CD8-positive, alpha-beta memory T cell (primary cell): ENCODE data around the gene SPATA3. TPM values are rescaled to one million over a fixed set of nuclear protein-coding genes. Genes with fewer than 3 reads are reported as not detected.

Experiments used
- CTCF ChIA-PET: fragments of 350-600 bp; sonication (Branson Sonifier 250); formaldehyde crosslinking; loops from one replicate; lab custom pipeline; 2021; ENCODE audit warnings: antibody characterized with exemption; lab: Charles Lee
- POLR2A ChIA-PET: fragments of 350-600 bp; sonication (Branson Sonifier 250); formaldehyde crosslinking; loops from one replicate; lab custom pipeline; 2021; ENCODE audit warnings: antibody characterized with exemption; lab: Charles Lee
- DNase-seq, 5 donors: peaks; one replicate each; pipeline versions ENCODE4 v3.0.0 to v3.0.0-alpha.2; 2020 to 2022; ENCODE audit warnings: mixed read lengths in 1 of 5
- H3K27ac ChIP-seq: one replicate; pipeline ENCODE4 v1.7.0; 2013; ENCODE audit warnings: low read depth, mild to moderate bottlenecking, low read length, moderate library complexity
- H3K27me3 ChIP-seq: 2 replicates; pipeline ENCODE4 v1.7.0; 2013; ENCODE audit warnings: low read length, mild to moderate bottlenecking; ENCODE audit not compliant: insufficient read depth, poor library complexity, severe bottlenecking
- H3K36me3 ChIP-seq: 2 replicates; pipeline ENCODE4 v1.7.0; 2013; ENCODE audit warnings: mild to moderate bottlenecking, low read length, moderate library complexity; ENCODE audit not compliant: insufficient read depth
- H3K4me1 ChIP-seq: 2 replicates; pipeline ENCODE4 v1.7.0; 2013; ENCODE audit warnings: mild to moderate bottlenecking, low read length, moderate library complexity; ENCODE audit not compliant: insufficient read depth
- H3K4me3 ChIP-seq: 2 replicates; pipeline ENCODE4 v1.7.0; 2013; ENCODE audit warnings: mild to moderate bottlenecking, low read length
- H3K9me3 ChIP-seq: 2 replicates; pipeline ENCODE4 v1.7.0; 2013; ENCODE audit warnings: mild to moderate bottlenecking, low read length
- H3K27ac Mint-ChIP-seq, 8 donors: one replicate each; pipeline ENCODE4 v1.8.0; 2020 to 2021; ENCODE audit warnings: mixed read lengths in 8 of 8, mild to moderate bottlenecking in 6 of 8, inconsistent platforms in 3 of 8, moderate library complexity in 3 of 8
- H3K27me3 Mint-ChIP-seq, 2 donors: one replicate each; pipeline ENCODE4 v1.8.0; 2020 to 2021; ENCODE audit warnings: mixed read lengths in 2 of 2, mild to moderate bottlenecking in 1 of 2, moderate library complexity in 1 of 2
- H3K36me3 Mint-ChIP-seq, 3 donors: one replicate each; pipeline ENCODE4 v1.8.0; 2020 to 2021; ENCODE audit warnings: mixed read lengths in 3 of 3, inconsistent platforms in 1 of 3, mild to moderate bottlenecking in 1 of 3
- H3K4me1 Mint-ChIP-seq, 3 donors: one replicate each; pipeline ENCODE4 v1.8.0; 2020 to 2021; ENCODE audit warnings: mixed read lengths in 3 of 3, inconsistent platforms in 1 of 3, mild to moderate bottlenecking in 1 of 3
- H3K4me3 Mint-ChIP-seq, 7 donors: one replicate each; pipeline ENCODE4 v1.8.0; 2020 to 2021; ENCODE audit warnings: mixed read lengths in 7 of 7, mild to moderate bottlenecking in 6 of 7, moderate library complexity in 4 of 7, inconsistent platforms in 2 of 7
- H3K9me3 Mint-ChIP-seq, 5 donors: one replicate each; pipeline ENCODE4 v1.8.0; 2020 to 2022; ENCODE audit warnings: mixed read lengths in 5 of 5, mild to moderate bottlenecking in 3 of 5, moderate library complexity in 2 of 5, inconsistent platforms in 1 of 5
- polyA plus RNA-seq: library from polyadenylated mRNA; unstranded; fragments of 300-500 nt; fragmentation: Illumina TruSeq; gene quantifications from one replicate; pipeline ENCODE4 v1.2.3, GENCODE V29; 2021
- total RNA-seq, 2 experiments: library from RNA; stranded (reverse); gene quantifications; one replicate each; pipeline ENCODE4 v1.2.3, GENCODE V29; 2021

Gene SPATA3
- total and polyA plus RNA-seq, 3 experiments from 2014 or later, result 0.24 TPM; not detected in 2

DNA sequence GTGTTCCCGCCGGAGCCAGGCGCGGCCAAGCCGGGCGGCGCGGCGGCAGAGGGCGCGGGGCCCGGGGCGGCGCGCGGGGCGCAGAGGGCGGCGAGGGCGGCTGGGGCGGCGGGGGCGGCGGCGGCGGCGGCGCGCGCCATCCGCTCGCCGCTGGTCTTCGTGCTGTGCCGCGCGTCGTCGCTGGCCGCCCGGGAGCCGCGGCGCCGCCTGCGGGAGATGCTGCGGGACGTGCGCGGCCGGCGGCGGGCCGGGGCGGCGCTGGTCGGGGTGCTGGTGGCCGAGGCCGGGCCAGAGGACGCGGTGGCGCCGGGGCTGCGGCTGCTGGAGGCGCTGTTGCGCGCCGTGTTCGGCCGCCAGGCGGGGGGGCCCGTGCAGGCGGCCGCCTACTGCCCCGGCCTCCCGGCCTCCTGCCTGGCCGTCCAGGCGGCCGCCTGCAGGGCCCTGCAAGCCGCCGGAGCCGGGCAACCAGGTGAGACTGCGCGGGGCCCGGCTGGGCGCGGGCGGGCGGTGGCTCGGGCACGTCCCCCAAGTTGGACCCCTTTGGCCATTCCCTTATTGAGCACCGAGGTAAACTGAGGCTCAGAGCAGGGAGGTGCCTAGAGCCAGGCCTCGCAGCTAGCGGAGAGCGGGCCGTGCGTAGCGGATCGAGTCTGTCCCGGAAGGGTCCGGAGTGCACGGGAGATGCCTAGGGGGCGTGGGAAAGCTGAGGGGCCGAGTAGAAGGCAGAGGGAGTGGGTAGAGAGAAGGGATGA lies 42.0 kb downstream of the SPATA3 start:
- ChIA-PET CTCF (no interaction called here), POLR2A (no interaction called here)
- no peak for DNase-seq
- Mint-ChIP-seq H3K27ac (no peak overlapping the region), H3K27me3 (peaks cover 54 to 84% of the 10 kb centered on the region in 2 donors), H3K4me3 (peak overlapping the region in 6 of 7 donors; percentile 43 to 67 (median 64)), H3K4me1 (peaks cover 0 to 3% (median 0%) of the 10 kb centered on the region in 3 donors), H3K36me3 (no peaks in the 10 kb centered on the region), H3K9me3 (no peaks in the 10 kb centered on the region)
- H3K4me3 ChIP-seq, result no peak overlapping the region
- H3K9me3 ChIP-seq, result no peaks in the 10 kb centered on the region
- H3K36me3 ChIP-seq, result no peaks in the 10 kb centered on the region
- no peaks in the 10 kb centered on the region for H3K4me1 ChIP-seq
- no peak overlapping the region for H3K27ac ChIP-seq
- peaks cover 16% of the 10 kb centered on the region for H3K27me3 ChIP-seq

DNA sequence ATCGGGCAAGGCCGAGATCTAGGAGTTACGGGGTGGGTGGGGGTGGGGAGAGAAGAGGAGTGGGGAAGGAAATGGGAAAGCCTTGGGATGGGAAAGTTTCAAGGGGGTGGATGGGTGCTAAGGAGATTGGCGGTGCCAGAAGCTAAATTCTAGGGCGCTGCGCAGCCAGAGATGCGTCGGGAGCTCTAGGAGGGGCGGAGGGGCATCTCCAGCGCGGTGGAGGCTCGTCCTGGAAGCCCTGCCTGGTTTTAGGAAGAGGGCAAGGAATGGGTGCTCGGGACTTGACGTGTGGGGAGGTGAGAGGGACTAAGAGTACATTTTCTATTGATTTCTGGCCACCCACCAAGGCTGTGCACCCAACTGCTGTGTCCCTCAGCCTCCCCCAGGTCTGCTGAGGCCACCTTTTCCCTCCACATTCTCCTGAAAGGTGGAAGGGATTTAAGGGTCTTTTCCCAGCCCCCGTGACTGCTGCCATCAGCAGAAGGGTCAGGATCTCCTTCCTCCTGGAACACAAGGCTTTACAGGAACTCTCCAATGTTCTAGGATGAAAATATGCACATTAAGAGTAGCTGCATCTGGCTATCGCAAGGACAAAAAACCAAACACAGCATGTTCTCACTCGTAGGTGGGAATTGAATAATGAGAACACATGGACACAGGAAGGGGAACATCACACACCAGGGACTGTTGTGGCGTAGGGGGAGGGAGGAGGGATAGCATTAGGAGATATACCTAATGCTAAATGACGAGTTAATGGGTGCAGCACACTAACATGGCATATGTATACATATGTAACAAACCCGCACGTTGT lies 42.8 kb downstream of the SPATA3 start:
- Histone ChIP-seq H3K4me3 (no peak overlapping the region), H3K27me3 (peaks cover 16% of the 10 kb centered on the region), H3K4me1 (no peaks in the 10 kb centered on the region), H3K36me3 (no peaks in the 10 kb centered on the region), H3K27ac (no peak overlapping the region), H3K9me3 (no peaks in the 10 kb centered on the region)
- no peaks in the 10 kb centered on the region for H3K36me3 Mint-ChIP-seq
- ChIA-PET CTCF (interaction anchor here (0.9 kb wide), 1 partner anchor 11 kb away, joined by 3 read pairs; no protein-coding TSS in a partner anchor), POLR2A (no interaction called here)
- H3K4me1 Mint-ChIP-seq, result peaks cover 0 to 3% (median 0%) of the 10 kb centered on the region in 3 donors
- H3K4me3 Mint-ChIP-seq, result peak overlapping the region in 6 of 7 donors; percentile 43 to 67 (median 64)
- no peak overlapping the region for H3K27ac Mint-ChIP-seq
- DNase-seq, result no peak
- H3K27me3 Mint-ChIP-seq, result peaks cover 51 to 77% of the 10 kb centered on the region in 2 donors
- no peaks in the 10 kb centered on the region for H3K9me3 Mint-ChIP-seq

DNA sequence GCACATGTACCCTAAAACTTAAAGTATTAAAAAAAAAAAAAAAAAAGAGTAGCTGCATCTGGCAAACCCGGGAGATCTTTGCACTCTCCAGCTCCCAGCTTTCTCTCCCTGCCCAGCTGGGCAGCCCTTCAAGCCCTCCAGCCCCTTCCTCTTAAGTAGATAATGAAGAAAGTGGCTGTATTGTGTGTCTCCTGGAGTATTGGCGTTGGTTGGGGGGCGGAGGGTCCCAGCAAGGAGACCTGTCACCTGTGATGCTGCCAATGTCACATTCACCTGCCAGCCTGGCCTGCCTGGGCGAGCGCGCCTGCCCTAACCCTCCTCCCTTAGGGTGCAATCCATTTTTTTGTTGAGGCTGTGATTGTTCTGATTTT lies 43.4 kb downstream of the SPATA3 start:
- peaks cover 50 to 71% of the 10 kb centered on the region in 2 donors for H3K27me3 Mint-ChIP-seq
- peak overlapping the region in 2 of 7 donors; percentile 19 to 31 for H3K4me3 Mint-ChIP-seq
- Histone ChIP-seq H3K27ac (no peak overlapping the region), H3K9me3 (no peaks in the 10 kb centered on the region), H3K27me3 (peaks cover 16% of the 10 kb centered on the region), H3K4me3 (no peak overlapping the region), H3K4me1 (no peaks in the 10 kb centered on the region), H3K36me3 (no peaks in the 10 kb centered on the region)
- no peak overlapping the region for H3K27ac Mint-ChIP-seq
- POLR2A ChIA-PET, result no interaction called here
- CTCF ChIA-PET, result interaction anchor here (0.9 kb wide), 1 partner anchor 12 kb away, joined by 3 read pairs; no protein-coding TSS in a partner anchor
- no peaks in the 10 kb centered on the region for H3K36me3 Mint-ChIP-seq
- peaks cover 0 to 3% (median 0%) of the 10 kb centered on the region in 3 donors for H3K4me1 Mint-ChIP-seq
- DNase-seq, result no peak
- H3K9me3 Mint-ChIP-seq, result no peaks in the 10 kb centered on the region

DNA sequence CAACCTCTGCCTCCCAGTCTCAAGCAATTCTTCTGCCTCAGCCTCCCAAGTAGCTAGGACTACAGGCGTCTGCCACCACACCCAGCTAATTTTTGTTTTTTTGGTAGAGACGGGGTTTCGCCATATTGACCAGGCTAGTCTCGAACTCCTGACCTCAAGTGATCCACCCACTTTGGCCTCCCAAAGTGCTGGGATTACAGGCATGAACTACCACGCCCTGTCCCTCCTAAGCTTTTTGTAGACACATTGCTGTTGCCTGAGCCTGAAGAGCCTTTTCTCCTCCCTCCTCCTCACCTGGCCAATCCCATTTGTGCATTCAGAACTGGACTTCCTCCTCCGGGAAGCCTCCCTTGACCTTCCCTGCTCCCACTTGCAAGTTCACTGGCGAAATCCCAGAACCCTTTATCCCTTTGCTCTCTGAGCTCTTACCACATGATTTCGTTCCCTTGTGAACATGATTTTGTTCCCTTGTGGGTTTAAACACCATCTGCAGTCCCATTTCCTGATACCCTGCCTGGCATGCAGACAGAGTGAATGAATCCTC lies 44.0 kb downstream of the SPATA3 start:
- peaks cover 16% of the 10 kb centered on the region for H3K27me3 ChIP-seq
- H3K27me3 Mint-ChIP-seq, result peaks cover 47 to 68% of the 10 kb centered on the region in 2 donors

DNA sequence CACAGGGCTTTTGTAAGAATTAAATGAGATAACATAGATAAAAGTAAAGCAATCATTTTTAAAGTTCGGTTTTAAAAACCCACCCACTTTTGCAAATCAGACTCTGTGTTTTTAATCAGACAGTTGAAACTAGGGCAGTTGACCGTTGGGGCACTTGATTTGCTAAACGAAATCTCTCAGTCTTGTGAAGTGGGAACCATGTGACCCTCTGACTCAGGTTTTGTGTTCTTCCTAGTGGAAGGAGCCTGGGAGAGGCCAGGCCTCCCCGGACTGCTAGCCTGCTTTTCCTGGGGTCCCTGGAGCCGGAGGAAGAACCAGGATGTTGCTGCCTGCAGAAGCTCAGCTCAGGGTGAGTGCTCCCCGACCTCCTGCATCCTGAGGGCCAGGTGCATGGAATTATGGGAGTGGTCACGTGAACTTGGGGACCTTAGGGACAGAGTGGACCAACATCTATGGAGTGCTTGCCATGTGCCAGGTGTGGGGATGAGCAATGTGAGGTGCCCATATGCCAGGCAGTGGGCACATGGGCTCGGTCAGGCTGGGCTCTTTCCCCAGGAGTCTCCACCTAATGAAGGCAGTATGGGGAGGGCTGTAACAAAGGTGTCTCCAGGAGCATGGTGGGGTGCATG lies 45.3 kb downstream of the SPATA3 start:
- Histone ChIP-seq H3K4me3 (no peak overlapping the region), H3K27ac (no peak overlapping the region), H3K9me3 (no peaks in the 10 kb centered on the region), H3K4me1 (no peaks in the 10 kb centered on the region), H3K27me3 (peaks cover 15% of the 10 kb centered on the region), H3K36me3 (no peaks in the 10 kb centered on the region)
- H3K9me3 Mint-ChIP-seq, result no peaks in the 10 kb centered on the region
- H3K27ac Mint-ChIP-seq, result no peak overlapping the region
- no peak overlapping the region for H3K4me3 Mint-ChIP-seq
- DNase-seq, result no peak
- POLR2A ChIA-PET, result no interaction called here
- no peaks in the 10 kb centered on the region for H3K36me3 Mint-ChIP-seq
- peaks cover 40 to 61% of the 10 kb centered on the region in 2 donors for H3K27me3 Mint-ChIP-seq
- CTCF ChIA-PET, result interaction anchor here (1.8 kb wide), 1 partner anchor 12 kb away, joined by 4 read pairs; no protein-coding TSS in a partner anchor
- peaks cover 0 to 3% (median 0%) of the 10 kb centered on the region in 3 donors for H3K4me1 Mint-ChIP-seq

More for the DNA sequence above, 44.0 kb downstream of the SPATA3 start:
- H3K36me3 Mint-ChIP-seq, result no peaks in the 10 kb centered on the region
- H3K36me3 ChIP-seq, result no peaks in the 10 kb centered on the region
- peaks cover 0 to 3% (median 0%) of the 10 kb centered on the region in 3 donors for H3K4me1 Mint-ChIP-seq
- POLR2A ChIA-PET, result no interaction called here
- H3K27ac Mint-ChIP-seq, result no peak overlapping the region
- H3K4me1 ChIP-seq, result no peaks in the 10 kb centered on the region
- peak overlapping the region in 2 of 7 donors; percentile 31 to 36 for H3K4me3 Mint-ChIP-seq
- H3K4me3 ChIP-seq, result no peak overlapping the region
- CTCF ChIA-PET, result interaction anchor here (1.1 kb wide), 1 partner anchor 23 kb away, joined by 3 read pairs; no protein-coding TSS in a partner anchor
- H3K9me3 Mint-ChIP-seq, result no peaks in the 10 kb centered on the region
- no peak overlapping the region for H3K27ac ChIP-seq
- no peak for DNase-seq
- H3K9me3 ChIP-seq, result no peaks in the 10 kb centered on the region

DNA sequence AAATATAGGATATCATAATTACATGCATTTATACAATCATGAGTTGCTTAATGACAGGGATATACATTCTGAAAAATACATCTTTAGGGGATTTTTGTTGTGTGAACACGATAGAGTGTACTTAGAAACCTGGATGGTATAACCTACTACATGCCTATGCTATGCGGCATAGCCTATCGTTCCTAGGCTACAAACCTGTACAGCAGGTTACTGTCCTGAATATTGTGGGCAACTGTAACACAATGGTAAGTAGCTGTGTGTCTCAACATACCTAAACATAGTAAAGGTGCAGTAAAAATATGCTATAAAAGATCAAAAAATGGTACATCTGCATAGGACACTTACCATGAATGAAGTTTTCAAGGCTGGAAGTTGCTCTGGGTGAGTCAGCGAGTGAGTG lies 47.9 kb downstream of the SPATA3 start:
- Mint-ChIP-seq H3K27me3 (peaks cover 28 to 55% of the 10 kb centered on the region in 2 donors), H3K4me1 (no peaks in the 10 kb centered on the region), H3K27ac (no peak overlapping the region), H3K4me3 (no peak overlapping the region), H3K9me3 (no peaks in the 10 kb centered on the region), H3K36me3 (no peaks in the 10 kb centered on the region)
- Histone ChIP-seq H3K27ac (no peak overlapping the region), H3K36me3 (no peaks in the 10 kb centered on the region), H3K4me1 (no peaks in the 10 kb centered on the region), H3K9me3 (no peaks in the 10 kb centered on the region), H3K27me3 (peaks cover under 1% of the 10 kb centered on the region), H3K4me3 (no peak overlapping the region)
- POLR2A ChIA-PET, result no interaction called here
- CTCF ChIA-PET, result interaction anchor here (1.4 to 2.1 kb wide), 2 partner anchors 9 to 219 kb away, joined by 4 to 10 read pairs; no protein-coding TSS in a partner anchor
- DNase-seq, result no peak

DNA sequence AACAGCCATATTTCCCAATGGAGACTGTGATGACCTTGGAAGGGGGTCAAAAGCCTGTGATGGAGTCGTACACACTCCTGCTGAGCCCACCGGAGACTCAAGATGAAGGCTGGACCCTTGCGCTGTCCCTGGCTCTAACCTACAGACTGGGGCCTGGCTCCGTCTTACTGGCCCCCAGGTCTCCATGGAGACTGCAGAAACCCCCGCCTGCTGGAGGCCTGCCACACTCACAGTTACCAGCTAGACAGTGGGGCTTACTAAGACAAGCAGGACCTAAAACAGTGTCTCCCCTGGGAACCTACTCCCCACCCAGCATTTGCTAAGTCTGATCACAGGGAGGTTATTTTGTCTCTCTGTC lies 51.0 kb downstream of the SPATA3 start:
- Histone ChIP-seq H3K27ac (no peak overlapping the region), H3K4me3 (no peak overlapping the region), H3K4me1 (no peaks in the 10 kb centered on the region), H3K9me3 (no peaks in the 10 kb centered on the region), H3K36me3 (no peaks in the 10 kb centered on the region), H3K27me3 (no peaks in the 10 kb centered on the region)
- ChIA-PET CTCF (no interaction called here), POLR2A (no interaction called here)
- DNase-seq, result no peak
- H3K36me3 Mint-ChIP-seq, result no peaks in the 10 kb centered on the region
- H3K9me3 Mint-ChIP-seq, result no peaks in the 10 kb centered on the region
- no peak overlapping the region for H3K4me3 Mint-ChIP-seq
- H3K4me1 Mint-ChIP-seq, result no peaks in the 10 kb centered on the region
- peaks cover 10 to 34% of the 10 kb centered on the region in 2 donors for H3K27me3 Mint-ChIP-seq
- H3K27ac Mint-ChIP-seq, result no peak overlapping the region
